T-helper 2 cell treated with Interferon-gamma antibody and Interleukin-4, amounts not matched to agents 5 μg/mL and 100 μg/mL, for 36 hours (primary cell): ENCODE measurements around the gene TTLL11.

Experiments
- DNase-seq: peaks from one replicate; pipeline ENCODE4 v3.0.0; 2021; ENCODE audit warnings: low spot score
- H3K27ac Mint-ChIP-seq: one replicate; pipeline ENCODE4 v1.8.0; 2021; ENCODE audit warnings: mild to moderate bottlenecking, mixed read lengths
- H3K27me3 Mint-ChIP-seq: one replicate; pipeline ENCODE4 v1.8.0; 2021; ENCODE audit warnings: low read depth, mixed read lengths
- H3K36me3 Mint-ChIP-seq: one replicate; pipeline ENCODE4 v1.8.0; 2021; ENCODE audit warnings: low read depth, mixed read lengths
- H3K4me1 Mint-ChIP-seq: one replicate; pipeline ENCODE4 v1.8.0; 2021; ENCODE audit warnings: low read depth, mixed read lengths
- H3K4me3 Mint-ChIP-seq: one replicate; pipeline ENCODE4 v1.8.0; 2022; ENCODE audit warnings: mild to moderate bottlenecking, moderate library complexity, mixed read lengths
- H3K9me3 Mint-ChIP-seq: one replicate; pipeline ENCODE4 v1.8.0; 2021; ENCODE audit warnings: mixed read lengths

The TTLL11 gene

GRCh38 chr9:121840838-121841760 lies 252.0 kb downstream of the TTLL11 start:
- Mint-ChIP-seq H3K36me3 (no peaks in the 10 kb centered on the region), H3K27ac (no peak overlapping the region), H3K9me3 (no peaks in the 10 kb centered on the region), H3K27me3 (peaks cover 7% of the 10 kb centered on the region), H3K4me1 (no peaks in the 10 kb centered on the region), H3K4me3 (no peak overlapping the region)
- DNase-seq = no peak

- Mint-ChIP-seq H3K4me1 (no peaks in the 10 kb centered on the region), H3K9me3 (no peaks in the 10 kb centered on the region), H3K27ac (no peak overlapping the region), H3K36me3 (no peaks in the 10 kb centered on the region), H3K27me3 (peaks cover 3% of the 10 kb centered on the region), H3K4me3 (no peak overlapping the region)
- no peak for DNase-seq
These were observed 253.2 kb downstream of the TTLL11 start for GRCh38 chr9:121839726-121840500.

GRCh38 chr9:121838746-121839669 lies 254.1 kb downstream of the TTLL11 start:
- Mint-ChIP-seq H3K27ac (no peak overlapping the region), H3K27me3 (no peaks in the 10 kb centered on the region), H3K4me1 (no peaks in the 10 kb centered on the region), H3K36me3 (no peaks in the 10 kb centered on the region), H3K4me3 (no peak overlapping the region), H3K9me3 (no peaks in the 10 kb centered on the region)
- no peak for DNase-seq

- no peaks in the 10 kb centered on the region for H3K36me3 Mint-ChIP-seq
These were observed 255.8 kb downstream of the TTLL11 start for GRCh38 chr9:121837113-121837961.

GRCh38 chr9:121836366-121836885 lies 256.7 kb downstream of the TTLL11 start:
- Mint-ChIP-seq H3K4me1 (no peaks in the 10 kb centered on the region), H3K27me3 (no peaks in the 10 kb centered on the region), H3K4me3 (no peak overlapping the region), H3K9me3 (no peaks in the 10 kb centered on the region), H3K27ac (no peak overlapping the region), H3K36me3 (no peaks in the 10 kb centered on the region)
- DNase-seq = no peak

More at GRCh38 chr9:121837113-121837961, 255.8 kb downstream of the TTLL11 start:
- Mint-ChIP-seq H3K9me3 (no peaks in the 10 kb centered on the region), H3K27ac (no peak overlapping the region), H3K4me3 (no peak overlapping the region), H3K27me3 (no peaks in the 10 kb centered on the region), H3K4me1 (no peaks in the 10 kb centered on the region)
- no peak for DNase-seq

- no peaks in the 10 kb centered on the region for H3K36me3 Mint-ChIP-seq
- no peak for DNase-seq
- no peaks in the 10 kb centered on the region for H3K4me1 Mint-ChIP-seq
- no peak overlapping the region for H3K4me3 Mint-ChIP-seq
- no peaks in the 10 kb centered on the region for H3K9me3 Mint-ChIP-seq
- no peak overlapping the region for H3K27ac Mint-ChIP-seq
- no peaks in the 10 kb centered on the region for H3K27me3 Mint-ChIP-seq
These were observed 257.3 kb downstream of the TTLL11 start for GRCh38 chr9:121835587-121836365.

GRCh38 chr9:121833061-121833460 lies 260.0 kb downstream of the TTLL11 start:
- H3K4me1 Mint-ChIP-seq = no peaks in the 10 kb centered on the region
- no peaks in the 10 kb centered on the region for H3K27me3 Mint-ChIP-seq
- H3K36me3 Mint-ChIP-seq = no peaks in the 10 kb centered on the region
- no peaks in the 10 kb centered on the region for H3K9me3 Mint-ChIP-seq
- no peak for DNase-seq
- no peak overlapping the region for H3K27ac Mint-ChIP-seq
- no peak overlapping the region for H3K4me3 Mint-ChIP-seq

GRCh38 chr9:121831869-121832268 lies 261.2 kb downstream of the TTLL11 start:
- Mint-ChIP-seq H3K27ac (no peak overlapping the region), H3K36me3 (no peaks in the 10 kb centered on the region), H3K4me3 (no peak overlapping the region), H3K27me3 (no peaks in the 10 kb centered on the region), H3K9me3 (no peaks in the 10 kb centered on the region), H3K4me1 (no peaks in the 10 kb centered on the region)
- DNase-seq = no peak

- Mint-ChIP-seq H3K27me3 (no peaks in the 10 kb centered on the region), H3K9me3 (no peaks in the 10 kb centered on the region), H3K27ac (no peak overlapping the region), H3K36me3 (no peaks in the 10 kb centered on the region), H3K4me3 (no peak overlapping the region), H3K4me1 (no peaks in the 10 kb centered on the region)
- DNase-seq = no peak
These were observed 262.5 kb downstream of the TTLL11 start for GRCh38 chr9:121830441-121831140.

- H3K4me1 Mint-ChIP-seq = no peaks in the 10 kb centered on the region
- H3K27ac Mint-ChIP-seq = no peak overlapping the region
- DNase-seq = no peak
- no peaks in the 10 kb centered on the region for H3K9me3 Mint-ChIP-seq
- no peaks in the 10 kb centered on the region for H3K27me3 Mint-ChIP-seq
- H3K36me3 Mint-ChIP-seq = no peaks in the 10 kb centered on the region
- no peak overlapping the region for H3K4me3 Mint-ChIP-seq
These were observed 265.7 kb downstream of the TTLL11 start for GRCh38 chr9:121827251-121827967.

GRCh38 chr9:121826711-121827110 lies 266.4 kb downstream of the TTLL11 start:
- Mint-ChIP-seq H3K27ac (no peak overlapping the region), H3K27me3 (no peaks in the 10 kb centered on the region), H3K4me3 (no peak overlapping the region), H3K36me3 (no peaks in the 10 kb centered on the region), H3K9me3 (no peaks in the 10 kb centered on the region), H3K4me1 (no peaks in the 10 kb centered on the region)
- DNase-seq = no peak
